Measurements from ENCODE around the gene ABCB8.

The ABCB8 gene

GRCh38 chr7:151028131-151028947 is at the start of gene ABCB8 (continued):
- peak; percentile 84; the same call in 1 of the 2 replicates for TF ChIP-seq KLF7 (tag by site-specific recombination; IDR thresholded peaks at IDR 0.05; ENCODE audit: borderline replicate concordance)
- TF ChIP-seq PRDM2 (tag by site-specific recombination; IDR thresholded peaks at IDR 0.05; ENCODE audit: borderline replicate concordance): no peak
- TF ChIP-seq, protein P1, sequence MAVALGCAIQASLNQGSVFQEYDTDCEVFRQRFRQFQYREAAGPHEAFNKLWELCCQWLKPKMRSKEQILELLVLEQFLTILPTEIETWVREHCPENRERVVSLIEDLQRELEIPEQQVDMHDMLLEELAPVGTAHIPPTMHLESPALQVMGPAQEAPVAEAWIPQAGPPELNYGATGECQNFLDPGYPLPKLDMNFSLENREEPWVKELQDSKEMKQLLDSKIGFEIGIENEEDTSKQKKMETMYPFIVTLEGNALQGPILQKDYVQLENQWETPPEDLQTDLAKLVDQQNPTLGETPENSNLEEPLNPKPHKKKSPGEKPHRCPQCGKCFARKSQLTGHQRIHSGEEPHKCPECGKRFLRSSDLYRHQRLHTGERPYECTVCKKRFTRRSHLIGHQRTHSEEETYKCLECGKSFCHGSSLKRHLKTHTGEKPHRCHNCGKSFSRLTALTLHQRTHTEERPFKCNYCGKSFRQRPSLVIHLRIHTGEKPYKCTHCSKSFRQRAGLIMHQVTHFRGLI (tag by site-specific recombination; IDR thresholded peaks at IDR 0.05): peak; percentile 78
- TF ChIP-seq ZNF155 (tag by site-specific recombination; IDR thresholded peaks at IDR 0.05): no peak
- no peak for TF ChIP-seq ZNF510 (tag by site-specific recombination; IDR thresholded peaks at IDR 0.05; ENCODE audit: insufficient replicate concordance)
- TF ChIP-seq ZNF48 (tag by site-specific recombination; IDR thresholded peaks at IDR 0.05): no peak
- 0 out of 2 replicates have a peak, but pooled peaks have one; percentile 5 for TF ChIP-seq EGR2 (tag by site-specific recombination; IDR thresholded peaks at IDR 0.05; ENCODE audit: low read depth)
- 0 out of 2 replicates have a peak, but pooled peaks have one; percentile 55 for TF ChIP-seq KLF16 (tag by site-specific recombination; IDR thresholded peaks at IDR 0.05)
- peak; percentile 79; the same call in 1 of the 2 replicates for TF ChIP-seq TRIM28 (IDR thresholded peaks at IDR 0.05; ENCODE audit: borderline replicate concordance, low read length)
- TF ChIP-seq BCL11A (tag by site-specific recombination; IDR thresholded peaks at IDR 0.05; ENCODE audit: low read depth): peak; percentile 58; the same call in 1 of the 2 replicates
- no peak for TF ChIP-seq ZNF148 (tag by site-specific recombination; IDR thresholded peaks at IDR 0.05; ENCODE audit: borderline replicate concordance)
- TF ChIP-seq ZNF658 (tag by site-specific recombination; IDR thresholded peaks at IDR 0.05): no peak
- peak; percentile 99 for TF ChIP-seq SP3 (tag by site-specific recombination; IDR thresholded peaks at IDR 0.05)
- TF ChIP-seq ZNF394 (tag by site-specific recombination; IDR thresholded peaks at IDR 0.05; ENCODE audit: borderline replicate concordance): peak; percentile 55
- peak; percentile 80; the same call in 1 of the 2 replicates for TF ChIP-seq ZNF501 (tag by site-specific recombination; IDR thresholded peaks at IDR 0.05)
- peak; percentile 96; the same call in 1 of the 2 replicates for TF ChIP-seq HOXC10 (CRISPR knock-in tag; IDR thresholded peaks at IDR 0.05)
- peak; percentile 100 for TF ChIP-seq ZNF335 (tag by site-specific recombination; conservative IDR thresholded peaks at IDR 0.05)
- peak; percentile 78 for TF ChIP-seq ZXDB (tag by site-specific recombination; IDR thresholded peaks at IDR 0.05)
- TF ChIP-seq ZNF830 (tag by site-specific recombination; IDR thresholded peaks at IDR 0.05; ENCODE audit: low read depth): no peak
- TF ChIP-seq ZNF274 (IDR thresholded peaks at IDR 0.05; ENCODE audit: low read length): no peak
- no peak for TF ChIP-seq ZNF274 (tag by site-specific recombination; IDR thresholded peaks at IDR 0.05; ENCODE audit: borderline replicate concordance)
- TF ChIP-seq, protein P2, sequence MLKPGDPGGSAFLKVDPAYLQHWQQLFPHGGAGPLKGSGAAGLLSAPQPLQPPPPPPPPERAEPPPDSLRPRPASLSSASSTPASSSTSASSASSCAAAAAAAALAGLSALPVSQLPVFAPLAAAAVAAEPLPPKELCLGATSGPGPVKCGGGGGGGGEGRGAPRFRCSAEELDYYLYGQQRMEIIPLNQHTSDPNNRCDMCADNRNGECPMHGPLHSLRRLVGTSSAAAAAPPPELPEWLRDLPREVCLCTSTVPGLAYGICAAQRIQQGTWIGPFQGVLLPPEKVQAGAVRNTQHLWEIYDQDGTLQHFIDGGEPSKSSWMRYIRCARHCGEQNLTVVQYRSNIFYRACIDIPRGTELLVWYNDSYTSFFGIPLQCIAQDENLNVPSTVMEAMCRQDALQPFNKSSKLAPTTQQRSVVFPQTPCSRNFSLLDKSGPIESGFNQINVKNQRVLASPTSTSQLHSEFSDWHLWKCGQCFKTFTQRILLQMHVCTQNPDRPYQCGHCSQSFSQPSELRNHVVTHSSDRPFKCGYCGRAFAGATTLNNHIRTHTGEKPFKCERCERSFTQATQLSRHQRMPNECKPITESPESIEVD (tag by site-specific recombination; IDR thresholded peaks at IDR 0.05): no peak
- 0 out of 2 replicates have a peak, but pooled peaks have one; percentile 41 for TF ChIP-seq ZNF843 (tag by site-specific recombination; IDR thresholded peaks at IDR 0.05)
- 0 out of 2 replicates have a peak, but pooled peaks have one; percentile 29 for TF ChIP-seq ZBTB8A (tag by site-specific recombination; IDR thresholded peaks at IDR 0.05)
- no peak for TF ChIP-seq PRDM1 (tag by site-specific recombination; IDR thresholded peaks at IDR 0.05)
- TF ChIP-seq GLI4 (tag by site-specific recombination; IDR thresholded peaks at IDR 0.05): no peak

Data from HEK293 (cell line).